Sigmoid colon (tissue), 4 donors: ENCODE measurements around the gene SAMHD1.

Experiments used
- EP300 ChIP-seq, 4 donors: sonication (generic); formaldehyde crosslinking; IDR thresholded peaks; one replicate each; pipeline ENCODE4 v1.6.1; 2017; ENCODE audit warnings: antibody characterized with exemption in 4 of 4
- POLR2A ChIP-seq, 2 donors: fragments of 450-650 bp; IDR thresholded peaks; one replicate each; pipeline ENCODE4 v1.6.1; 2016; ENCODE audit warnings: antibody characterized with exemption in 2 of 2, mild to moderate bottlenecking in 2 of 2, moderate library complexity in 2 of 2
- POLR2AphosphoS5 ChIP-seq, 4 donors: sonication (generic); formaldehyde crosslinking; IDR thresholded peaks; one replicate each; pipeline ENCODE4 v1.6.1; 2017; ENCODE audit warnings: antibody characterized with exemption in 4 of 4
- TF ChIP-seq, protein P1 (sequence below), 4 experiments: fragments of 450-650 bp in 3 of 4; fragments of 200-600 bp in 1 of 4; IDR thresholded peaks; one replicate each; pipeline ENCODE4 v1.5.1; 2016 to 2019; ENCODE audit warnings: antibody characterized with exemption in 4 of 4, mild to moderate bottlenecking in 3 of 4, moderate library complexity in 2 of 4

DNA sequence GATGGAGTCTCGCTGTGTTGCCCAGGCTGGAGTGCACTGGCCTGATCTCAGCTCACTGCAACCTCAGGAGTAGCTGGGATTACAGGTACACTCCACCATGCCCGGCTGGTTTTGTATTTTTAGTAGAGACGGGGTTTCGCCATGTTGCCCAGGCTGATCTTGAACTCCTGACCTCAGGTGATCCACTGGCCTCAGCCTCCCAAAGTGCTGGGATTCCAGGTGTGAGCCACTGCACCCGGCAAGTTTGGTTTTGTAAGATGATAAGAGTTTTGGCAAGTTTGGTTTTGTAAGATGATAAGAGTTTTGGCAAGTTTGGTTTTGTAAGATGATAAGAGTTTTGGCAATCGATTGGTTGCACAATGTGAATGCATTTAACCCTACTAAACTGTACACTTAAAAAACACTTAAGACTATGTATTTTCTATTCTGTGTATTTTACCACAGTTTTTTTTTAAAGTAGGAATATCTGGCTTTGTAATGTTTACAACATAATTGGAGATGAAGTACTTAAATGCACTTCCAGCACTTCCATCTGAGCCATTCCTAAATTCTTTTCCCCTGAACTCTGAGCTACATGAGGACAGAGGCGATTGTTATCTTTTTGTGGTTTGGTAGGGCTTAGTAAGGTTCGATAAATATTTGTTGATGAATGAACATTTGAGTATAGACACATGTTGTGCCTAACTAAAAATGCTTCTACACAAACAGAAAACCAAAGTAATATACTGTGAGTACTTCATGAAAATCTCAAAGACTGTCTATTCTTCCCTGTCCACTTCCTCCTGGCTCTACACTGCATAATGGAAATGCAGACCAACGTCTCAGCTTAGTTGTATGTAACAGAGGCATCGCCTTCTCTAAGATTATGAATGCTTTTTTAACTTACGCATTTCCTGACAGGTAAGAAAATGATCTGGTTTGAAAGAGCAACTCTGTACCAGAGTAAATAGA, 18.8 kb downstream of the SAMHD1 start:
- TF ChIP-seq, protein P1, sequence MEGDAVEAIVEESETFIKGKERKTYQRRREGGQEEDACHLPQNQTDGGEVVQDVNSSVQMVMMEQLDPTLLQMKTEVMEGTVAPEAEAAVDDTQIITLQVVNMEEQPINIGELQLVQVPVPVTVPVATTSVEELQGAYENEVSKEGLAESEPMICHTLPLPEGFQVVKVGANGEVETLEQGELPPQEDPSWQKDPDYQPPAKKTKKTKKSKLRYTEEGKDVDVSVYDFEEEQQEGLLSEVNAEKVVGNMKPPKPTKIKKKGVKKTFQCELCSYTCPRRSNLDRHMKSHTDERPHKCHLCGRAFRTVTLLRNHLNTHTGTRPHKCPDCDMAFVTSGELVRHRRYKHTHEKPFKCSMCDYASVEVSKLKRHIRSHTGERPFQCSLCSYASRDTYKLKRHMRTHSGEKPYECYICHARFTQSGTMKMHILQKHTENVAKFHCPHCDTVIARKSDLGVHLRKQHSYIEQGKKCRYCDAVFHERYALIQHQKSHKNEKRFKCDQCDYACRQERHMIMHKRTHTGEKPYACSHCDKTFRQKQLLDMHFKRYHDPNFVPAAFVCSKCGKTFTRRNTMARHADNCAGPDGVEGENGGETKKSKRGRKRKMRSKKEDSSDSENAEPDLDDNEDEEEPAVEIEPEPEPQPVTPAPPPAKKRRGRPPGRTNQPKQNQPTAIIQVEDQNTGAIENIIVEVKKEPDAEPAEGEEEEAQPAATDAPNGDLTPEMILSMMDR (IDR thresholded peaks at IDR 0.05) = no peak
- TF ChIP-seq EP300 (IDR thresholded peaks at IDR 0.05) (no peak), POLR2AphosphoS5 (IDR thresholded peaks at IDR 0.05) (no peak), POLR2A (IDR thresholded peaks at IDR 0.05) (no peak)
